Measurements from ENCODE around the gene HLA-DOA.

The HLA-DOA gene

GRCh38 chr6:33004940-33005339 is 4.5 kb downstream of the HLA-DOA start:
- H3K4me3 ChIP-seq (ENCODE audit: low read depth, low read length), result no peak overlapping the region
- no peak for DNase-seq (ENCODE audit: low read depth)
- no peak for TF ChIP-seq CTCF (IDR thresholded peaks at IDR 0.05; ENCODE audit: insufficient read depth, low read depth, low read length, missing control alignments)

- H3K4me3 ChIP-seq (ENCODE audit: low read depth, low read length), result no peak overlapping the region
- TF ChIP-seq CTCF (IDR thresholded peaks at IDR 0.05; ENCODE audit: insufficient read depth, low read depth, low read length, missing control alignments), result no peak
- no peak for DNase-seq (ENCODE audit: low read depth)
Observed at GRCh38 chr6:33001685-33002084, 7.7 kb downstream of the HLA-DOA start.

GRCh38 chr6:33000055-33000454 is 9.3 kb downstream of the HLA-DOA start:
- peak; percentile 39 for TF ChIP-seq CTCF (IDR thresholded peaks at IDR 0.05; ENCODE audit: insufficient read depth, low read depth, low read length, missing control alignments)
- H3K4me3 ChIP-seq (ENCODE audit: low read depth, low read length), result no peak overlapping the region
- peak; percentile 66 for DNase-seq (ENCODE audit: low read depth)

GRCh38 chr6:32995448-32995847 is 13.9 kb downstream of the HLA-DOA start:
- H3K4me3 ChIP-seq (ENCODE audit: low read depth, low read length), result no peak overlapping the region
- no peak for TF ChIP-seq CTCF (IDR thresholded peaks at IDR 0.05; ENCODE audit: insufficient read depth, low read depth, low read length, missing control alignments)
- DNase-seq (ENCODE audit: low read depth), result no peak

GRCh38 chr6:32993363-32993973 is 15.9 kb downstream of the HLA-DOA start:
- TF ChIP-seq CTCF (IDR thresholded peaks at IDR 0.05; ENCODE audit: insufficient read depth, low read depth, low read length, missing control alignments), result no peak
- no peak overlapping the region for H3K4me3 ChIP-seq (ENCODE audit: low read depth, low read length)

GRCh38 chr6:32991972-32992371 is 17.4 kb downstream of the HLA-DOA start:
- no peak overlapping the region for H3K4me3 ChIP-seq (ENCODE audit: low read depth, low read length)
- TF ChIP-seq CTCF (IDR thresholded peaks at IDR 0.05; ENCODE audit: insufficient read depth, low read depth, low read length, missing control alignments), result no peak
- no peak for DNase-seq (ENCODE audit: low read depth)

More at GRCh38 chr6:32993363-32993973, 15.9 kb downstream of the HLA-DOA start:
- DNase-seq (ENCODE audit: low read depth), result no peak

- TF ChIP-seq CTCF (IDR thresholded peaks at IDR 0.05; ENCODE audit: insufficient read depth, low read depth, low read length, missing control alignments), result no peak
- no peak overlapping the region for H3K4me3 ChIP-seq (ENCODE audit: low read depth, low read length)
- DNase-seq (ENCODE audit: low read depth), result no peak
Observed at GRCh38 chr6:32989368-32989767, 20.0 kb downstream of the HLA-DOA start.
